H9 (cell line): ENCODE measurements around the gene RBM7. TPM values are rescaled to one million over a fixed set of nuclear protein-coding genes. Genes with fewer than 3 reads are reported as not detected.

Experiments
- DNase-seq: peaks from one replicate; pipeline ENCODE4 v3.0.0-alpha.2; 2017
- H2AFZ ChIP-seq: one replicate; pipeline ENCODE4 v1.6.1; 2013; ENCODE audit warnings: mild to moderate bottlenecking, low read length, control low read depth, moderate library complexity
- H2AK5ac ChIP-seq: 2 replicates; pipeline ENCODE4 v1.6.1; 2013; ENCODE audit warnings: low read length, control low read depth, mixed read lengths; ENCODE audit not compliant: insufficient read length
- H2BK120ac ChIP-seq: one replicate; pipeline ENCODE4 v1.6.1; 2013; ENCODE audit warnings: low read depth, mild to moderate bottlenecking, low read length, control low read depth, inconsistent platforms; ENCODE audit not compliant: poor library complexity, severe bottlenecking
- H2BK12ac ChIP-seq: 2 replicates; pipeline ENCODE4 v1.6.1; 2013; ENCODE audit warnings: low read length, control low read depth, mixed read lengths, low read depth; ENCODE audit not compliant: insufficient read length
- H2BK15ac ChIP-seq: 2 replicates; pipeline ENCODE4 v1.6.1; 2013; ENCODE audit warnings: low read depth, low read length, control low read depth
- H2BK20ac ChIP-seq: one replicate; pipeline ENCODE4 v1.6.1; 2013; ENCODE audit warnings: low read depth, mild to moderate bottlenecking, low read length, control low read depth, inconsistent platforms; ENCODE audit not compliant: poor library complexity, severe bottlenecking
- H2BK5ac ChIP-seq: 2 replicates; pipeline ENCODE4 v1.6.1; 2013; ENCODE audit warnings: low read length, control low read depth, mixed read lengths; ENCODE audit not compliant: insufficient read length
- H3K14ac ChIP-seq: 2 replicates; pipeline ENCODE4 v1.6.1; 2013; ENCODE audit warnings: low read length, control low read depth; ENCODE audit not compliant: insufficient read depth
- H3K18ac ChIP-seq: 2 replicates; pipeline ENCODE4 v1.6.1; 2013; ENCODE audit warnings: low read depth, mild to moderate bottlenecking, mixed read lengths, low read length, control low read depth; ENCODE audit not compliant: insufficient read length
- H3K23ac ChIP-seq: 2 replicates; pipeline ENCODE4 v1.6.1; 2013; ENCODE audit warnings: low read length, control low read depth, mixed read lengths, low read depth; ENCODE audit not compliant: insufficient read length
- H3K23me2 ChIP-seq: 2 replicates; pipeline ENCODE4 v1.6.1; 2013; ENCODE audit warnings: low read depth, mild to moderate bottlenecking, mixed read lengths, low read length, control low read depth; ENCODE audit not compliant: insufficient read length, poor library complexity, severe bottlenecking
- H3K27ac ChIP-seq: 2 replicates; pipeline ENCODE4 v1.5.1; 2013; ENCODE audit warnings: low read length, control low read depth, mixed read lengths, low read depth; ENCODE audit not compliant: insufficient read length
- H3K27me3 ChIP-seq: 2 replicates; pipeline ENCODE4 v1.6.1; 2013; ENCODE audit warnings: low read length, control low read depth, inconsistent platforms; ENCODE audit not compliant: insufficient read depth
- H3K4ac ChIP-seq: 2 replicates; pipeline ENCODE4 v1.6.1; 2013; ENCODE audit warnings: low read depth, mild to moderate bottlenecking, control low read depth, inconsistent platforms, low read length, moderate library complexity
- H3K4me1 ChIP-seq: 2 replicates; pipeline ENCODE4 v1.6.1; 2013; ENCODE audit warnings: low read length, control low read depth, inconsistent platforms; ENCODE audit not compliant: insufficient read depth
- H3K4me2 ChIP-seq: 2 replicates; pipeline ENCODE4 v1.6.1; 2013; ENCODE audit warnings: low read length, control low read depth, mixed read lengths; ENCODE audit not compliant: insufficient read length, insufficient read depth
- H3K56ac ChIP-seq: 2 replicates; pipeline ENCODE4 v1.6.1; 2013; ENCODE audit warnings: low read depth, mild to moderate bottlenecking, mixed read lengths, low read length, control low read depth; ENCODE audit not compliant: insufficient read length
- H3K79me1 ChIP-seq: 2 replicates; pipeline ENCODE4 v1.6.1; 2013; ENCODE audit warnings: low read depth, mild to moderate bottlenecking, moderate library complexity, low read length, control low read depth, inconsistent platforms; ENCODE audit not compliant: insufficient read depth, poor library complexity, severe bottlenecking
- H3K79me2 ChIP-seq: 2 replicates; pipeline ENCODE4 v1.6.1; 2013; ENCODE audit warnings: low read length, control low read depth, inconsistent platforms; ENCODE audit not compliant: insufficient read depth
- H3K9ac ChIP-seq: 2 replicates; pipeline ENCODE4 v1.6.1; 2013; ENCODE audit warnings: low read length, control low read depth, mixed read lengths; ENCODE audit not compliant: insufficient read length; ENCODE audit errors: extremely low read depth
- H3K9me3 ChIP-seq: one replicate; pipeline ENCODE4 v1.6.1; 2013; ENCODE audit warnings: low read depth, low read length, inconsistent platforms; ENCODE audit not compliant: control insufficient read depth
- H3T11ph ChIP-seq: one replicate; pipeline ENCODE4 v1.6.1; 2013; ENCODE audit warnings: mild to moderate bottlenecking, low read length, control low read depth, inconsistent platforms
- H4K20me1 ChIP-seq: one replicate; pipeline ENCODE4 v1.6.1; 2013; ENCODE audit not compliant: control insufficient read depth, insufficient read length, insufficient read depth
- H4K5ac ChIP-seq: 2 replicates; pipeline ENCODE4 v1.6.1; 2013; ENCODE audit warnings: low read depth, mild to moderate bottlenecking, mixed read lengths, low read length, control low read depth; ENCODE audit not compliant: insufficient read length
- H4K8ac ChIP-seq: replicated peaks from 2 replicates; pipeline ENCODE4 v1.6.1; 2013; ENCODE audit warnings: low read length, control low read depth, mixed read lengths, low read depth; ENCODE audit not compliant: insufficient read length
- H4K91ac ChIP-seq: 2 replicates; pipeline ENCODE4 v1.6.1; 2013; ENCODE audit warnings: low read depth, mild to moderate bottlenecking, moderate library complexity, mixed read lengths, low read length, control low read depth; ENCODE audit not compliant: insufficient read length
- H3K27ac Mint-ChIP-seq, 3 experiments: 2 replicates in 2 of 3; 3 replicates in 1 of 3; pipeline ENCODE4 v1.8.0; 2020 to 2021; ENCODE audit warnings: mixed read lengths in 3 of 3, mild to moderate bottlenecking in 1 of 3, moderate library complexity in 1 of 3
- H3K27me3 Mint-ChIP-seq: 2 replicates; pipeline ENCODE4 v1.8.0; 2021; ENCODE audit warnings: low read depth, mild to moderate bottlenecking, moderate library complexity, mixed read lengths
- H3K36me3 Mint-ChIP-seq, 3 experiments: 2 replicates in 2 of 3; 3 replicates in 1 of 3; pipeline ENCODE4 v1.8.0; 2020 to 2021; ENCODE audit warnings: low read depth in 3 of 3, mixed read lengths in 3 of 3; ENCODE audit not compliant: insufficient read depth in 1 of 3
- H3K4me1 Mint-ChIP-seq, 2 experiments: 2 replicates each; pipeline ENCODE4 v1.8.0; 2020; ENCODE audit warnings: mixed read lengths in 2 of 2
- H3K4me3 Mint-ChIP-seq, 2 experiments: 2 replicates in 1 of 2; 3 replicates in 1 of 2; pipeline ENCODE4 v1.8.0; 2020 to 2021; ENCODE audit warnings: mild to moderate bottlenecking in 2 of 2, mixed read lengths in 2 of 2, moderate library complexity in 1 of 2
- H3K9me3 Mint-ChIP-seq, 2 experiments: 2 replicates in 1 of 2; 3 replicates in 1 of 2; pipeline ENCODE4 v1.8.0; 2020; ENCODE audit warnings: mild to moderate bottlenecking in 2 of 2, mixed read lengths in 2 of 2, moderate library complexity in 1 of 2
- total RNA-seq: library from RNA; stranded (reverse); gene quantifications from 2 replicates; pipeline ENCODE4 v1.2.1, GENCODE V29; 2021
- TF ChIP-seq, protein P1 (sequence below): fragments of 200-600 bp; sonication (generic); conservative IDR thresholded peaks from 3 replicates; pipeline ENCODE4 v1.8.0; 2021; ENCODE audit warnings: antibody characterized with exemption, mild to moderate bottlenecking

RBM7 gene
- total RNA-seq, 1 experiment from 2014 or later = 56.4 TPM

DNA sequence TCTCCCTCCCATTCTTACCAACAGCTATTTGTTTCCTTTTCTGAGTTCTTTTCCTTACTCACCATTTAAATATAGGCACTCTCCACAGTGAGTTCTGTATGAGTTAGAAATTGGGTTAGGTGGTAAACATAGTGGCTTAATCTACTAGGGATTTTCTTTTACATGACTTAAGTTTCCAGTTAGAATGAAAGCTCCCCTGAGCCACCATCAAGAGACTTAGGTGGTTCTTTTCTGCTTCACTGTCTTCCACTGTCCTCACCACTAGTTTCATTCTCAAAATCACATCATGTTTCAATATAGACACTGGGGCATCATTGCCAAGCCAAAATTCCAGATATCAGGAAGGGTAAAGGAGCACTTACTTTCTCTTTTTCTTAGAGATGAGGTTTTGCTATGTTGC, 29.8 kb downstream of the RBM7 start:
- Histone ChIP-seq H4K8ac (no peak overlapping the region), H3K27ac (no peak overlapping the region), H2BK20ac (no peak overlapping the region), H3K23me2 (no peaks in the 10 kb centered on the region), H3K9ac (no peak overlapping the region), H3K4me1 (no peaks in the 10 kb centered on the region; the same call in 1 of the 2 replicates), H2BK5ac (no peak overlapping the region), H3K23ac (no peak overlapping the region), H4K5ac (no peak overlapping the region), H3T11ph (no peak overlapping the region), H3K27me3 (no peaks in the 10 kb centered on the region), H3K14ac (no peak overlapping the region), H2AK5ac (no peak overlapping the region), H3K79me2 (no peaks in the 10 kb centered on the region), H2BK12ac (no peak overlapping the region), H3K18ac (no peak overlapping the region), H2BK15ac (no peak overlapping the region), H4K20me1 (no peaks in the 10 kb centered on the region), H3K56ac (no peak overlapping the region), H3K4me2 (no peak overlapping the region), H2AFZ (no peak overlapping the region), H3K79me1 (no peaks in the 10 kb centered on the region), H3K9me3 (no peaks in the 10 kb centered on the region), H4K91ac (no peak overlapping the region), H2BK120ac (no peak overlapping the region), H3K4ac (no peak overlapping the region)
- Mint-ChIP-seq H3K4me3 (no peak overlapping the region; a peak in 1 of 5 replicates), H3K4me1 (peaks cover 10 to 13% of the 10 kb centered on the region in 2 experiments; a peak in 3 of 4 replicates), H3K36me3 (peaks cover 0 to 9% (median 0%) of the 10 kb centered on the region in 3 experiments; a peak in 2 of 7 replicates), H3K27ac (no peak overlapping the region), H3K27me3 (no peaks in the 10 kb centered on the region), H3K9me3 (no peaks in the 10 kb centered on the region)
- TF ChIP-seq, protein P1, sequence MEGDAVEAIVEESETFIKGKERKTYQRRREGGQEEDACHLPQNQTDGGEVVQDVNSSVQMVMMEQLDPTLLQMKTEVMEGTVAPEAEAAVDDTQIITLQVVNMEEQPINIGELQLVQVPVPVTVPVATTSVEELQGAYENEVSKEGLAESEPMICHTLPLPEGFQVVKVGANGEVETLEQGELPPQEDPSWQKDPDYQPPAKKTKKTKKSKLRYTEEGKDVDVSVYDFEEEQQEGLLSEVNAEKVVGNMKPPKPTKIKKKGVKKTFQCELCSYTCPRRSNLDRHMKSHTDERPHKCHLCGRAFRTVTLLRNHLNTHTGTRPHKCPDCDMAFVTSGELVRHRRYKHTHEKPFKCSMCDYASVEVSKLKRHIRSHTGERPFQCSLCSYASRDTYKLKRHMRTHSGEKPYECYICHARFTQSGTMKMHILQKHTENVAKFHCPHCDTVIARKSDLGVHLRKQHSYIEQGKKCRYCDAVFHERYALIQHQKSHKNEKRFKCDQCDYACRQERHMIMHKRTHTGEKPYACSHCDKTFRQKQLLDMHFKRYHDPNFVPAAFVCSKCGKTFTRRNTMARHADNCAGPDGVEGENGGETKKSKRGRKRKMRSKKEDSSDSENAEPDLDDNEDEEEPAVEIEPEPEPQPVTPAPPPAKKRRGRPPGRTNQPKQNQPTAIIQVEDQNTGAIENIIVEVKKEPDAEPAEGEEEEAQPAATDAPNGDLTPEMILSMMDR = no peak
- no peak for DNase-seq
